ENCODE measurements around the gene ADAM8.

ADAM8 gene

DNA sequence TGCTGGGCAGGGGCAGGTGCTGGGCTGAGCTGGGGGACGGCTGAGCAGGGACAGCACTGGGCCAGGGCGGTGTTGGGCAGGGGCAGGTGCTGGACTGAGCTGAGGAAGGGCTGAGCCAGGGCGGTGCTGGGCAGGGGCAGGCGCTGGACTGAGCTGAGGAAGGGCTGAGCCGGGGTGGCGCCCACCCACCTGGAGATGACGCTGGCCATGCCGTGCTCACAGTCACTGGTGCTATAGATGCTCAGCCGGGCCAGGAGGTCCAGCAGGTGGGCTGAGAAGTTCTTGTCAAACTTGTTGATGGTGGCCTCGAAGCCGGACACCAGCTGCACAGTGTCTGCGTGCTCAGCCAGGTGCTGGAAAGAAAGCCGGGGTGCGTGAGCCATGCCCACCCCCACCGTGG, 4.4 kb upstream of the ADAM8 start:
- DNase-seq, result no peak

DNA sequence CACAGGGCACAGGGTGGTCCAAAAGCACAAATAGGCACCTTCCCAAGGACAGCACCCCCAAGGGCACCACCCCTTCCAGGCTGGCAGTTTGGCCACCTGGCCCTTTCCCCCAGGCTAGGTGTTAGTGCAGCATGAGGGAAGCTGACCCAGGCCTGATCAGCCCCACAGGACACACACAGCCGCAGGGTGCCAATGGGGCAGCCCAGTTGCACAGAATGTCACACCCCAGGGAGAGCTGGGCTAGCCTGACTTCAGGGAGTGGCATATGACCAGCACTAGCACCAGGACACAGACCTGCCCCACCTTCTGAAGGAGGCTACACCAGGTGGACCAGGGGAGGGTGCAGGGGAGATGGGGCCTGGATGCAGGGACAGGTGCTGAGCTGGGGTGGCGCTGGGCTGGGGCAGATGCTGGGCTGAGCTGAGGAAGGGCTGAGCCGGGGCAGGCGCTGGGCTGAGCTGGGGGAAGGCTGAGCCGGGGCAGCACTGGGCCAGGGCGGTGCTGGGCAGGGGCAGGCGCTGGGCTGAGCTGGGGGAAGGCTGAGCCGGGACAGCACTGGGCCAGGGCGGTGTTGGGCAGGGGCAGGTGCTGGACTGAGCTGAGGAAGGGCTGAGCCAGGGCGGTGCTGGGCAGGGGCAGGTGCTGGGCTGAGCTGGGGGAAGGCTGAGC, 3.9 kb upstream of the ADAM8 start:
- no peak for DNase-seq

DNA sequence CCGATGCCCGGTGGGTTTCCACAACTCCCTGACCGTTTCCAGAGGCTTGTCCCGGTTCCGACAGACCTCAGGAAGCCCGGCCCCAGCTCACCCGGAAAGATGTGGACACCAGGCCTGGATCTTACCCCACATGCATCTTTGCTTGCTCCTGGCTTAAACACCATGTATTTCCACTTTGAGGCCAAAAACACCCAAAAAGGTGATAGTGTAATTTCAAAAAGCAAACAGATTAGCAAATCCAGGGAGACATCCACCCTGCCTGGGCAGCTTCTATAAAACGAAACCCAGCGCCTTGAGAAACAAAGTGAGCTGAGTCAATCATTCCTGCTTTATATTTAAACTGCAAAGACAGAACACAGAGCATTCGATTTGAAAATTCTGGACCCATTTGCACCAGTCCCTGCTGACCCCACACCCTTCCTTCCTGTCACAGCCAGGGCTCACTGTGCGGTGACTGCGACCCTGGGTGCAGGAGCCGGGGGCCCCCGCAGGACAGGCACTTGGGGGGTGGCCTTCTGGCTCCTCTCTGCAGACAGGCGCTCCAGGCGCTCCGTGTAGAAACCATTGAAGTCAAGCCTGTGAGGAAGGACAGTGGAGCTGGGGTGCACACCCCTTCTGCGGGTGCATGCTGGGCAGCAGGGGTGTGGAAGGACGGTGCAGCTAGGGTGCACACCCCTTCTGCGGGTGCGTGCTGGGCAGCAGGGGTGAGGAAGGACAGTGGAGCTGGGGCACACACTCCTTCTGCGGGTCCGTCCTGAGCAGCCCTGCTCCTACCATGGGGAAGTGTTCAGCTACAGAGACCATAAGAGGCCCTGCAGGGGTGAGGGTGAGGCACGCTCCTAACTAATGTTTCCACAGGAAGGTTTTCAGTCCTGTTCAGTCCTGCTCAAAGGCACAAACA, 2.9 kb upstream of the ADAM8 start:
- DNase-seq, result no peak

DNA sequence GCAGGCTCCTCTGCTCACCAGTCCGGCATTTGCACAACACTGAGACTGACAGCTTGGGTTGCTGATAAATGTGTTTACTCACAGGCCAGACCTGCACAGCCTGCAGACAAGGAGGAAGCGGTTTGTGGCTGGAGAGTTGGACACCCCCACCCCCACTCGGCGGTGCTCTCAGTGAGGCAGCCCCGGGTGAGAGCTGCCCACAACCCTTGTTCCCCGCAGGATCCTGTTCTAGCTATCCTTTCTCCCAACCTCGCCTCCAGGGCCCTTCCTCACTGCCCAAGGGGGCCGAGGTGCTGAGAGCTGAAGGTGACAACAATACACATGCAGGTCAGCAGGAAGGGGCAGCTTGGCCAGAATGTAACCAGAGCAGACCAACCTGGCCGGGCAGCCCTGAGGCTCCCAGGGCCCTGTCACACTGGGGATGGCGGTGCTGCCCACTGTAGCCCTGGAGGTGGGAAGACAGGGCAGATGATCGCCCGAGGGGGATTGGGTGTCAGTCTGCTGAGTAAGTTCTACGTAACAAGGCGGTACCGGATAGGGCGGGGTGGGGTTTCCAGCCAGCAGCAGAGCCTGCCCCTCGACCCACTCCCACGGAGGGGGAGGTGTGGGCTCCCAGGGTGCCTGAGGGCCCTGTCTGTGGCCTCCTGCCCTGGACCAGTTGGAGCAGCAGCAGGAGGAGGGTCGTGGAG, 2.1 kb upstream of the ADAM8 start:
- DNase-seq, result peak; percentile 62

DNA sequence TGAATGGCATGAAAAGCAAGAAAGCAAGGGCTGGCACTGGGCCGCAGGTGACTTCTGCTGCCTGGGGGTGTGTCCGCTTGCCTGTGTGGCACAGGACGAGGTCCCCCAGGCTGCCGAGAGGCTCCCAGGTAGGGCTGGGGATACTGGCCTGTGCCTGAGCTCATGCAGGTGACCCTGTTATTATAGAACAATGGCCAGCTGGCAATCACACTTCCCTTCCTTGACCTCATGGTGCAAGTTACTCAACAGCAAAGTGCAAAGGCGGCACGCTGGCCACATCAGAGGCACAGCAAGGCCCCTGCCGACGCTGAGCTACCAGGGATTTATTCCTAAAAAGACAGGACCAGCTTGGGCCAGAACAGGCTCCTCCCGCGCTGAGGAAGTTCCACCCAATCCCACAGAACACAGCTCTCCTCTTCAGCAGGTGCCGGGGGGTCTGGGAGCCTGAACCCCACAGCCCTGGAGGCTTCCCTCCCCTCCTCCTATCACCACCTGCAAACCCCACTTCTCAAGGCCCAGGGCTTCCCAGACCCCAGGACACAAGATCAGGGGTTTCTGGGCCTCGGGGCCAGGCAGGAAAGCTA, 1.4 kb upstream of the ADAM8 start:
- peak; percentile 13 for DNase-seq

DNA sequence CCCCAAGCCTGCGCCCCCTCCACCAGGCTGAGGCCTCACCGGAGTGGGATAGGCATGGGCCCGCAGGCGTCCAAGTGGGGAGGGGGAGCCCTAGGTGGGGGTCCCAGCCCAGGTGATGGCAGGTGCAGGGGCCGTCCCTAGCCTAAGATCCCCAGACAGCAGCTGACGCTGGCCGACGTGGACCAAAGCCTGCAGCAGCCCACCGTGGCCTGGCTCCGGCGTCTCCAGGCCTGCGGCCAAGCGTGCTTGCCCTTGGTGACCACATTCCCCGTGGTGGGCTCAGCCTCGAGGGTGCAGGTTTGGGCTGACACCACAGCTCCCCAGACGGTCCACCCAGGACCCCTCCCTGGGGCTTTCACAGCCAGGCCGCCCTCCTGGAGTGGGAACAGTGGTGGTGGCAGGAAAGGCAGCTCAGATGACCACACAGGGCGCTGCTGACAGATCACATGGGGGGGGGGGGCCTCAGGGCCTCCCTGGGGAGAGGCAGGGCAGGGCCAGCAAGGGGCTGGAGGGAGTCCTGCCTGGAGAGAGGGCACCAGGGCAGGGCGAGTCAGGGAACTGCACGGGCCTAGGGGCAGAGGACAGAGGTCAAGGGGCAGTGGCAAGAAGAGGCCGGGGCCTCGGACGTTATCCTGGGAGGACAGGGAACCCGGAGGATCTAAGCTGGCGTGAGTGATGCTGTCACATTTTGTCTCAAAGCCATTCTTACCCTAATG, 767 bp upstream of the ADAM8 start:
- no peak for DNase-seq

DNA sequence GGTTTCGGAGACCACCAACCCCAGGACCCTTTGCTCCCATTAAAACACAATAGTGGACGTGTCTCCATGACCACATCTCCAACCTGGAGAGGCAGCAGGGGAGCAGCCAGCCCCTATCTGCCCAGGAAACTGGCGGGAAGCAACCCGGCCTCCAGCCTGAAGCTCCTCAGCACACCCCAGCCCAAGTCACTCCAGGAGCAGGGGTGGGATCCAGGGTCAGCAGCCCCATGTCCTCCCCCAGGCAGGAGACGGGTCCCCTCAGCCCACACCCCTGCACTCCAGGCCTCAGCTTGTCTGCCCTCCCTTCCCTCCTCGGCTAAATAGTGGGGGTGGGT, 601 bp downstream of the ADAM8 start:
- no peak for DNase-seq

DNA sequence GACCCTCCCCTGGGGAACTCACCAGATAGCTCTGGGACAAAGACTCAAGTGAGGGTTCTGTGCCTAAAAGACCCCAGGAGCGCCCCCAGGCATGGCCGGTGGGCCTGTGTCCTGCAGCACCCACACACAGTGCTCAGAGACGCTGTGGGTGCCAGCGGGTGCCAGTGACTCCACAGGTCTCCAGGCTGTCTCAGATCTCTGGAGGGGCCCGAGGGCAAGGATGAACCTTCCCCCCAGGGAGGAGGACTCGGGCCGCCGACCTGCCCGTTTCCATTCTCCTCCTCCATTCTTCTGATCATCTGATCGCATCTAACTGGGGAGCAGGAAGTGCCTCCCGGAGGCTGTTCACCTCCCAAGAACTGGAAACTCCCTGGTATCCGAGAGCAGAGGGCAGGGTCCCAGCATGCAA, 980 bp downstream of the ADAM8 start:
- DNase-seq, result peak; percentile 50

DNA sequence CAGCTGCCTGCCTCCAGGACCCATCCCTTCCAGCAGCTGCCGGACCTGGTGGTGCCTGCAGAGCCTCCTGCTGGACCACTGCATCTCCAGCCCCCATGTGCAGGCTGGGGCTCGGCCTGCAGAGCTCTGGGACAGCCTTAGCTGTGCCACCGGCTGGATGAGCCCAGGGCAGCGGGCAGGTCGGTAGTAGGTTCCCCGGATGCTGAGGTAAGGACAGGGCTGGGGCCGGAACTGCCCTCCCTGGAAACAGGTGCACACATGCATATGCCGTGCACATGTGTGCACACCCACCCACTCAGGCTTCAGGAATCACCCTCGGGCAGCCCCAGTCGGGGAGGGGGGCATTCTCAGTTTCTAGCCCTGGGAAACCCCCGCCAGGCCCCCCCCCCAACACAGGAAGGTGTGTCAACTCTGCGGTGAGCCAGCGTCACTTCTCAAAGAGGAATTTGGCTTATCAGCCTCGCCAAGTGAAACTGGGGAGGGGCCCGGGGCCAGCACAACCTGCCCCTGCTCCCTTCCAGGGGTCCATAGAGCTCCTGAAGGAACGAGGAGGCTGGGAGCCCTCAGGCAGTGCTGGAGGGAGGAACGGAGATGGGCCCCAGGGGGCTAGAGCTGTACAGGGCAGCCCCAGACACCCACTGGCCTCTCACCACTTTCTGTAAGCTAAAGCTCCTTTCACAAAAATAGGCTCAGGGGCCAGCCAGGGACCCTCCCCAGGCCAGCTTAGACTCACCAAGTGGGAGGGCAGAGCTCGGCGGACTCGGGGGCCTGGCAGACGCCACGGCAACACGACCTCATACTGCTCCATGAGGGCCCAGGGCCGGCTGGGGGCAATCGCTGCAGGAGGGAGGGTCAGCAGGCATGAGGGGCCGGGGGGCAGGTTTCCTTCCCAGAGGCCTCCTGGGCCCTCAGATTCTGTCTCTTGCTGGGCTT, 1.7 kb downstream of the ADAM8 start:
- peak; percentile 81 for DNase-seq

DNA sequence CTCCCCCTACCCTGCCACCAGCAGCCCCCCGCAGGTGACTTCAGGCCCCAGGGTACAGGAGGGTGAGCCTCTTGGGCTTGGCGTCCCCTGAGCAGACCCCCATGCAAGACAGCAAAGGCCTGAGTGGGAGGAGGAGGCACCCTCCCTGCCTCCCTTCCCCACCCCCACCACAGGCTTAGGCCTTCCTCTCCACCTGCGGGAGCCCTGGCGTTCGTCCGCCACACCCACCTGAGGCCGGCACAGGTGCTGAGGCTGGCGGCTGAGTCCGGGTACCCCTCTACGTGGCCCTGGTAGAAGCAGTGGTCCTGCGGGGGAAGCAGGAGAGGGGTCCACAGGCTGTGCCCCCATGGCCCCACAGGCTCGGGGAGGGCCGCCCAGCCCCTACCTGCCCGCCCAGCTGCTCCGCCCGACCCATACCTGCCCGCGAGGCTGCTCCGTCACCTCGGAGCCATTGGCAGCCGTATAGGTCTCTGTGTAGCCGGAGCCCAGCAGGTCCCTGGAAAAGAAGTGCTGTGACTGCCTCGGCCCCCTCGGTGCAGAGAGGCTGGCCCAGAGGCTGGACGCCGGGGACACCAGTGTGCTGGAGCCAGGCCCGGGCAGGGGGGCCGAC, 3.0 kb downstream of the ADAM8 start:
- no peak for DNase-seq

DNA sequence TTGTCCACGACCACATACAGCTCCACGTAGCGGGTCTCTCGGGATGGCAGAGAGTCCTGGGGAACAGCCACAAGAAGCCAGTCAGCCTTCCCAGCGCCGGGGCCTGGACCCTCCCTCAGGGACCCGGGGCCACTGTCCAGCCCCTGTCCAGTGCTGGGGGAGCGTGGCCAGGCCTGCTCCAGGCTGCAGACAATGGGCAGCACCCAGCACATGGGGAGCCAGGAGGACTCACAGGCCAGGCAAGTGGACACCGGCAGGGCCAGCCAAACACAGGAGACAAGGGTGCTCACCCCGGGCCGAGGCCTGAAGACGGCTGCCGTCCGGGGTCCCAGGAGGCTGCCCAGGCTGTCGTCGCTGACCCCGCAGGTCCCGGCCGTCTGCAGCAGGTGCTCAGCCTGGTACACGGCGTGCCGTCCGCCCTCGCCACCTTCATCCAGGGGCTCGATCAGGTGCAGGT, 3.7 kb downstream of the ADAM8 start:
- no peak for DNase-seq

DNA sequence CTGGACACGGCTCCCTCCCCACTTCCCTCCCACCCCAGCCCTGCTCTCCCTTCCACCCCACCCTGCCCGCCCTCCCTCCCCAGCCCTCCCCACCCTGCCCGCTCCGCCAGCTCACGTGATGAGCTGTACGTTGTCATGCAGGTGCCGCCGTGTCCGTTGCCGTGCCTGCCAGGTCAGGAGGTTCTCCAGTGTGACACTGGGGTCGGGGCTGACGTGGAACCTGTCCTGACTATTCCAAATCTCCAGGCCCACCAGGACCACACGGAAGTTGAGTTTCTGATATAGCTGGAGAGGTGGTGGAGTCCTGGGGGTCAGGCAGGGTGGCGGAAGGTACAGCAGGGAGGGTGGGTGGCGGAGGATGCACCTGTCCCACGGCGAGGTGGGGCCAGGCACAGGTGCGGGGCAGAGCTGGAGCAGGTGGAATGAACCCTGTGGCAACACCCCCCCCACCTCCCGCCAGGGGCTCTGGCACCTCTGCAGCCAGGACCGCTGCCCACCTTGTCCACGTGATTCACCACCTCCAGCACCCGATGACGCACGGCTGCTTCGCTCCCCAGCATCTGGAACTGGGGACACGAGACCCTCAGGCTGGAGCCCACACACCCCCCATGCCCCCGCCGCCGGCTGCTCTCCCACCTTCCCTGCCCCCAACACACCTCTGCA, 4.2 kb downstream of the ADAM8 start:
- DNase-seq, result no peak

DNA sequence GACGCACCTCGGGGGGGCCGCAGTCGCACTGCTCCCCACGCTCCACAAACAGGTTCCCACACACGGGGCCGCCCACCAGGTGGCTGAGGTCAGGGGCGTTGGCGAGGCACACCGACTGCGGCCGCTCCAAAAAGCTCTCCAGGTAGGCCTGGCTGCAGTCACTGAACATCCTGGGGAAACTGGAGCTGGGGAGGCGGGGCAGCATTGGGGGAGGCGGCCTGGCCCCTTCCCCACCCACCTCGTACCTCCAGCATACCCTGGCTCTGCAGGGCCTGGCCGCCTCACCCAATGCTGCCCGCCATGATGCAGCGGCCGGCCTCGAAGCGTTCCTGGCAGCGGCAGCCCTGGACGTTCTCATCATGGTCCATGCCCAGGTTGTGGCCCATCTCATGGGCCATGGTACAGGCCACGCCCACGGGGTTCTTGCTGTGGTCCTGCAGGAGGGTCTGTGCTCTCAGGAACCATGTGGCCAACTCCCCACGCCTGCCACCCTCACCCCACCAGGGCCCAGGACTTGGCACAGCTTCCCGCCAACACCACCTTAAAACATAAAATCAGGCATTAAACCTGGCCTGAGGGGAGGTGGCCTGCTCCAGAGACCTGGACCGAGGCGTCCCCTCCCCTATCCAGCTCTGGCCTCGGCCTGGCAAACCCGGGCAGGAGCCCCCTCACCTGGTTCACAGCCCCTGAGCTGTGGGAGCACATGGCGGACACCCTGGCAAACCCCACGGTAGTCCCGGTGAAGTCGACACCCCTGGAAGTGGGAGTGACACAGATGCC, 5.0 kb downstream of the ADAM8 start:
- DNase-seq, result no peak

DNA sequence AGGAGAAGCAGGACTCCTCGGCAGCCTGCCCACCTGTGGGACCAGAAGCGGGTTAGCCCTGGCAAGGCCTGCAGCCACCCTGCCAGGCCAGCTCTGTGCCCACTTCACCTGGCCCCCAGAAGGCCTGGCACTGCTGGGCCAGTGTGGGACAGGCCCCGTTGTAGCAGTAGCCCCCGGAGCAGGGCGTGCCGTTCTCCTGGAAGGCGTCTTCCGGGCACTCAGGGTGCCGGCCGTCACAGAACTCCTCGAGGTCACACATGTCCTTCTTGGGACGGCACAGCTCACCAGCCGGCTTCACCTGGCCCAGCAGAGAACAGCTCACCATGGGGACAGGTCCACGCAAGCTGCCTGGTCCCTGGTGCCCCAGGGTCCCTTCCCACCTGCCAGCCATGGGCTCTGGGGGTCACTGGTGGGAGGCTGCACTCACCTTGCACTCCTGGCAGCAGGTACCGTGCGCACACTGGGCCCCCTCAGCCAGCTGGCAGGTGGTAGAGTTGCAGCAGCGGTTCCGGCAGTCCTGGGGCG, 5.8 kb downstream of the ADAM8 start:
- no peak for DNase-seq

DNA sequence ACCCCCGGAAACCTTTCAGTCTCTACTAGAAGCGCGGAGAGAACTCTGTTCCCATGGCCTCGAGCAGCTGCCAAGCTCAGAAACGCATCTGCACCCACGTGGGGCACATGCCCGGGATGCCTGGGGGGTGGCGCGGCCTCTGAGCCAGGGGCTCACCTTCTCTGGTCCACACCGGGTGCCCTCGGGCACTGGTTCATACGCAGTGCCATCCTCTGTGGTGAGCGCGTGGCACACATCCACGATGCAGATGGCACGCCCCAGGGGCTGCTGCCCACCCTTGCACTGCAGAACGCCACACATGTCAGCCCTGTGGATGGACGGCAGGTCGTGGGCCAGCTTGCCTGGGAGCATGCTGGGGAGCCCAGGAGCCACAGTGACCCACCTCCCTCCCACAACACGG, 6.5 kb downstream of the ADAM8 start:
- no peak for DNase-seq

DNA sequence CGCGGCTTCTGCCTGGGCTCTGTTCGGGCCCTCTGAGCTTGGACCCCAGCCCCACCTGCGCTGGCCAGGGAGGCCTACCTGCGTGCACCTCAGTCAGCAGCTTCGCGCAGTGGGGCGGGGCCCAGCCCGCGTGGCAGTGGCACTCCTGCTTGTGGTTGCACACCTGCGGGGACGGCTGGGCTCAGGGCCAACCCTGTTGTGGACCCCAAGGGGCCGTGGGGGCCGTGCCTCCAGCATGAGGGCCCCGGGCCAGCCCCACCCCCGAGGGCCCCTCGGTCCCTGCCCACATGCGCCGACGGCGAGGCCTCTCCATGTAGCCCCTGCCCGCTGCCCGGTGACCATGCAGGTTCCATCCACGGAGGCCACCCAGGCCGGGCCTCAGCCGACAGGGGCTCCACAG, 7.3 kb downstream of the ADAM8 start:
- DNase-seq, result no peak

DNA sequence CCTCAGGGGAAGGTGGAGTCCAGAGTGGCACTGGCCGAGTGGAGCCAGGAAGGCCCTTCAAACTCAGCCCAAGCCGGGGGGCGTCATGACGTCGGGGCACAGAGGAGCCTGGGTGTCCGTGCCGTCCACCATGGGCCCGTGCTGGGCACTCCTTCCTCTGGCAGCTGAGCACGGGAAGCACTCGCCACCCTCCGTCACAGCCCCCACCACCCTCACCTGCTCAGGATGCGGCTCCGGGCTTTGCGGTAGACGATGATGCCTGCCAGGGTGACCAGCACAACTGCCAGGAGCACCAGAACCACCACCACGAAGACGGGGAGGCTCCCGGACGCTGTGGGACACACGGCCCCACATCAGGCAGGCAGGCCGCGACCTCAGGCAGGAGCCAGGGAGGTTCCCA, 8.1 kb downstream of the ADAM8 start:
- DNase-seq, result no peak

DNA sequence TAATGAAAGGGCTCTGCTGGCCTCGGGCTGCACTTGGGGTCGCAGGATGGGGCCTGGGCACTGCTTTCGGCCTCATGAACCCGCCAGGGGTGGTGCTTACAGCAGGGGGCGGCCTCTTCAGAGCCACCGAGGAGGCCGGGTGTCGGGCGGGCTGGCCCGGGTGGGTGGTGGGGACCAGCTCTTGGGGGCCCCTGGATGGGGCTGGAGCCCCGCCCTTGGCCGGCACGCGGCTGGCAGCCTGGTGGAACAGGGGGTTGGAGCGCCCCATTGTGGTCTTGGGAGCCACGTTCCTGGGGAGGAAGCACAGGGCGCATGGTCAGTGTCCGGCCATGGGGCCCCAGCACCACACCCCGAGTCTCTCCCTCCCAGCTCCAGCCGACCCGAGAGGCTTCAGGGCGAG, 8.8 kb downstream of the ADAM8 start:
- no peak for DNase-seq

DNA sequence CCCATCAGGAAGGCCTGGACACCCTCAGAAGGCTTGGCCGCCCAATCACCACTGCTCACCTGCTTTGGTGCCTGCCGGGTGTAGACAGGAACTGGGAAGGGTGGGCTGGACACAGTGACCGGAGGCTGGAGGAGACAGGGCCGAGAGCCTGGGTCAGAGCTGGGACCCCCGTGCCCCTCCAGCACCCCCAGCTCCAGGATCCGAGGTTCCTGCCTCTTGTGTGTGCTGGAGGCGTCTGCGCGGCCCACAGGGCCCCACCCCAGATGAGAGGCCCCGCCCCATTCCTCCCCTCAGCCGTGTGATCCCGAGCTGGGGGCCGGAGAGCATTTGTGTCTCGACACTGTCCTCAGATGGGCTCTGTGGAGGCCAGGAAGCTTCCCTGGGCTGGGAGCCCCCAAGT, 9.4 kb downstream of the ADAM8 start:
- DNase-seq, result no peak

All from activated CD4-positive, alpha-beta T cell treated with anti-CD3 and anti-CD28 coated beads, Interleukin-2, amount 50 U/mL, for 1 hour (primary cell).